ENCODE results near the gene FKBP11.
"Not testable (repeated sequence)": the region's sequence is repeated elsewhere in the genome, so short reads cannot be mapped to it uniquely, and the experiment has no call there.

Gene FKBP11

DNA sequence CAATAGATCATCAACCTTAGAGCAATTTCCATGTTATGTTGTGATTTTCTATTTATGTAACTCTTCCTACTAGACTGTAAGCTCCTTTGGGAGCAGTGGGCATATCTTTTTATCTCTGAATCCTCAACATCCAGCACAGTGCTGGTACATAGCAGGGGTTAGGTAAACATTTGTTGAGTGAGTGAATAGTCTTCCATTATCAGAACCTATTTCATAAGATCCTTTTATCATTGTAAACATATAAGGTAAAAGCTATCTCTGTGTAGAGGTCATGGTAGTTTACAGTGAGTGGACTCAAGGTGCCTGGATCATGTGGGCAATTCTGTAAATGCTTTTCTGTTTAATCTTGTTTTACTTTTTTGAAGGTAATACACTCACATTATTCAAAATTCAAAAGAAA, 15.1 kb downstream of the FKBP11 start:
- DNase-seq (ENCODE audit: low read depth), result no peak
- TF ChIP-seq, protein P1, sequence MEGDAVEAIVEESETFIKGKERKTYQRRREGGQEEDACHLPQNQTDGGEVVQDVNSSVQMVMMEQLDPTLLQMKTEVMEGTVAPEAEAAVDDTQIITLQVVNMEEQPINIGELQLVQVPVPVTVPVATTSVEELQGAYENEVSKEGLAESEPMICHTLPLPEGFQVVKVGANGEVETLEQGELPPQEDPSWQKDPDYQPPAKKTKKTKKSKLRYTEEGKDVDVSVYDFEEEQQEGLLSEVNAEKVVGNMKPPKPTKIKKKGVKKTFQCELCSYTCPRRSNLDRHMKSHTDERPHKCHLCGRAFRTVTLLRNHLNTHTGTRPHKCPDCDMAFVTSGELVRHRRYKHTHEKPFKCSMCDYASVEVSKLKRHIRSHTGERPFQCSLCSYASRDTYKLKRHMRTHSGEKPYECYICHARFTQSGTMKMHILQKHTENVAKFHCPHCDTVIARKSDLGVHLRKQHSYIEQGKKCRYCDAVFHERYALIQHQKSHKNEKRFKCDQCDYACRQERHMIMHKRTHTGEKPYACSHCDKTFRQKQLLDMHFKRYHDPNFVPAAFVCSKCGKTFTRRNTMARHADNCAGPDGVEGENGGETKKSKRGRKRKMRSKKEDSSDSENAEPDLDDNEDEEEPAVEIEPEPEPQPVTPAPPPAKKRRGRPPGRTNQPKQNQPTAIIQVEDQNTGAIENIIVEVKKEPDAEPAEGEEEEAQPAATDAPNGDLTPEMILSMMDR (conservative IDR thresholded peaks at IDR 0.05; ENCODE audit: low read depth, low read length), result no peak
- H3K4me3 ChIP-seq (ENCODE audit: low read length), result no peak overlapping the region

- not testable (repeated sequence) for DNase-seq (ENCODE audit: low read depth); H3K4me3 ChIP-seq (ENCODE audit: low read length)
Measured at GRCh38 chr12:48909698-48910097, 15.6 kb downstream of the FKBP11 start.

- TF ChIP-seq, protein P1 (conservative IDR thresholded peaks at IDR 0.05; ENCODE audit: low read depth, low read length), result no peak
- H3K4me3 ChIP-seq (ENCODE audit: low read length), result no peak overlapping the region
- no peak for DNase-seq (ENCODE audit: low read depth)
Measured at GRCh38 chr12:48907245-48907644, 18.0 kb downstream of the FKBP11 start.

GRCh38 chr12:48903982-48904411, 21.3 kb downstream of the FKBP11 start:
- H3K4me3 ChIP-seq (ENCODE audit: low read length), result peak overlapping the region; percentile 68
- TF ChIP-seq, protein P1 (conservative IDR thresholded peaks at IDR 0.05; ENCODE audit: low read depth, low read length), result peak; percentile 84
- peak; percentile 62 for DNase-seq (ENCODE audit: low read depth)

GRCh38 chr12:48903363-48903981, 21.8 kb downstream of the FKBP11 start:
- TF ChIP-seq, protein P1 (conservative IDR thresholded peaks at IDR 0.05; ENCODE audit: low read depth, low read length), result no peak
- no peak overlapping the region for H3K4me3 ChIP-seq (ENCODE audit: low read length)
- DNase-seq (ENCODE audit: low read depth), result no peak

GRCh38 chr12:48901278-48901677, 24.0 kb downstream of the FKBP11 start:
- H3K4me3 ChIP-seq (ENCODE audit: low read length), result no peak overlapping the region
- no peak for DNase-seq (ENCODE audit: low read depth)
- TF ChIP-seq, protein P1 (conservative IDR thresholded peaks at IDR 0.05; ENCODE audit: low read depth, low read length), result no peak

GRCh38 chr12:48899651-48900050, 25.6 kb downstream of the FKBP11 start:
- no peak overlapping the region for H3K4me3 ChIP-seq (ENCODE audit: low read length)
- no peak for DNase-seq (ENCODE audit: low read depth)
- TF ChIP-seq, protein P1 (conservative IDR thresholded peaks at IDR 0.05; ENCODE audit: low read depth, low read length), result no peak
